Inferior parietal cortex (tissue), 1 donor: Measurements from ENCODE around the gene TRPM8.

Source experiments
- DNase-seq: peaks from one replicate; pipeline ENCODE4 v3.0.0-alpha.2; 2016; ENCODE audit errors: extremely low spot score

The TRPM8 gene

GRCh38 chr2:234001380-234002160, 84.4 kb downstream of the TRPM8 start:
- no peak for DNase-seq

- DNase-seq = no peak
These were observed 85.1 kb downstream of the TRPM8 start for GRCh38 chr2:234002281-234002680.

- peak; percentile 29 for DNase-seq
These were observed 86.9 kb downstream of the TRPM8 start for GRCh38 chr2:234003972-234004617.

GRCh38 chr2:234005126-234005525, 88.0 kb downstream of the TRPM8 start:
- DNase-seq = no peak

GRCh38 chr2:234006501-234006900, 89.3 kb downstream of the TRPM8 start:
- DNase-seq = no peak

DNA sequence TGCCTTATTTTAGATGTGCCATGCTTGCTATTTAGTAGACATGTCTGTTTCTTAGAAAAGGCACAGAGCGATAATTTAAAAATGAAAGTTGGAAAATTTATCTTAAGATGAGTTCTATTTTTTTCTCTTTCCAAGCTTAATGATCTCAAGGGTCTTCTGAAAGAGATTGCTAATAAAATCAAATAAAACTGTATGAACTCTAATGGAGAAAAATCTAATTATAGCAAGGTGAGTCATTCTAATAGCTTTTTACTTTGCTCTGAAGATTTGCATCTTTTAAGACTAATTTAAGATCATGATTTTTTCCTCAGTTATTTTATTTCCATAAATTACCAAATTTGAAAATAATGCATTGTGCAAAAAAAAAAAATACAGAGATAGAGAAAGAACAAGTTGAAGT, 97.3 kb downstream of the TRPM8 start:
- no peak for DNase-seq

DNA sequence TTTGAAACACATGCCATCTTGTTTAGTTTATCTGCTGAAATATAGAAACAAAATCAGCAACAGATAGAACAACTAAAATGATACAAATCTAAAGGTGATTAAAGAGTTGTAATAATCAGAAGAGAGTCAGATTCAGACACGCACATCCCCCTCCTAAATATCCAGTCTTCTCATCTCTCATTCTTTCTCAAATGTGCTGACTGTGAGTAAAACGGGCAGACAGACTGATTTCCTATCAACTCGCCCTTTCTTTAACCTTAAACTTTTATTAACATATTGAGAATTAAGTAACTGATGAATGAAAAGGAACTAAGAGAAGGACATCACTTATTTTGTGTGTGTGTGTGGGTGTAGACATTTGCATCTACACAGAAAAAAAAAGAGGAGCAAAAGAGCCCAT, 98.7 kb downstream of the TRPM8 start:
- DNase-seq = no peak

DNA sequence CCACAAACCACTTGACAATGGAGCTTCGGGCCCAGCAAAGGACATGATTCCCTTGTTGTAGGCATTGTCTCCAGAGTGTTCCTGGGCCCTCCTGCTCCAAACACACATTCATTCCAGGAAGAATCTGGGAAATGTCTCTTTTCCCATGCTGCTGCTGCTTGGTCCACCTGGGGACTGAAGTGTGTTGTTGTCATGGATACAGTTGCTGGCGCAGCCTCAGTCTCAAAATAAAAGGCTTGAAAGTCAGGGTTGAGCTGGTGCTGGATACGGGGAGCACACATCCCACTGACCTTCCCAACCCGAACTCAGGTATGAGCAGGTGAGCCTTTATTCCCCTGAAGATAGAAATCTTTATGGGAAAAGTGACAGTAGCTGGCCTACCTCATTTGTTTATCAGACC, 102.7 kb downstream of the TRPM8 start:
- no peak for DNase-seq

DNA sequence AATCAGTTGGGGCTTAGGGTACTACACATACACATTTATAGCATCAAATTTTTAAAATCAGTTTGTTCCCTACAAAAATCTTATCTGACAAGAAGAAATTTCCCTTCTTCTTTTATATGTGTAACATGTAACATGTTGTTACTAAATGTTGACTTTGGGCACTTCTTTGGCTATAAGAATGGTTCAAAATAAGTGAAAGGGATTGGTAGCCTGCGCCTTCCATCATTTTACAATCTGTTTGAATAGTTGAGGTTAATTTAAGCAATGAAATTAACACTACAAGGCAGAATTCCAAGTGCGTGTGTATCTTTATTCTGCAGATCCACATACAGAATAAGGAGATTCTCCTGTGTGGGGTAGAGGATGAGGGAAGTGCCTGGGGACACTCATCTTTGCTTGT, 103.2 kb downstream of the TRPM8 start:
- DNase-seq = no peak

GRCh38 chr2:234022424-234022823, 105.3 kb downstream of the TRPM8 start:
- DNase-seq = no peak

DNA sequence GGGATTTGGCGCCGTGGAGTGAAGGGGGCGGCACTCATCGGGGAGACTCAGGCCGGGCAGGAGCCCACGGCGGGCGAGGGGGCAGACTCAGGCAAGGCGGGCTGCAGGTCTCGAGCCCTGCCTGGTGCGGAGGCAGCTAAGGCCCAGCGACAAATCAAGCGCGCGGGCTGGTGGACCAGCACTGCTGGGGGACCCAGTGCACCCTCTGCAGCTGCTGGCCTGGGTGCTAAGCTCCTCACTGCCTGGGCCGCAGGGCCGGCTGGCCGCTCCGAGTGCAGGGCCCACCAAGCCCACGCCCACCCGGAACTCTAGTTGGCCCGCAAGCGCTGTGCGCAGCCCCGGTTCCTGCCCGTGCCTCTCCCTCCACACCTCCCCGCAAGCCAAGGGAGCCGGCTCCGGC, 107.1 kb downstream of the TRPM8 start:
- DNase-seq = no peak

DNA sequence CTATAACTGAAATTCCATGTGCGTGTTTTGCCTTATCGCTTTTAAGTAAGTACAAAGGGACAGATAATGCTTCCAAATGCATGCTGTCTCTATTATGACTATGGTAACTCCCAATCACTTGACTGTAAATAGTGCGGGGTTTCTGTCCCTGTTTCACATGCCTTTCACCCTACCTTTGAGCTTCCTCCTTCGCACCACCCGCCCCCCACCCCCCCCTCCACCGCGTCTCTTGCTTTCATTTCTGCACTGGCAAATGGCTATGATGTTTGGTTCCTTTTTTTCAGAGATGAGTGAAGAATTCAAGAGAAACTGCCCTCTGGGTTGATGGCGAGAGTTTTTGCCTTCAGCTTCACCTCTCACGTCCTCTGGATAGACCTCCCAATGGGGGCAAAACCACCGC, 108.3 kb downstream of the TRPM8 start:
- no peak for DNase-seq

DNA sequence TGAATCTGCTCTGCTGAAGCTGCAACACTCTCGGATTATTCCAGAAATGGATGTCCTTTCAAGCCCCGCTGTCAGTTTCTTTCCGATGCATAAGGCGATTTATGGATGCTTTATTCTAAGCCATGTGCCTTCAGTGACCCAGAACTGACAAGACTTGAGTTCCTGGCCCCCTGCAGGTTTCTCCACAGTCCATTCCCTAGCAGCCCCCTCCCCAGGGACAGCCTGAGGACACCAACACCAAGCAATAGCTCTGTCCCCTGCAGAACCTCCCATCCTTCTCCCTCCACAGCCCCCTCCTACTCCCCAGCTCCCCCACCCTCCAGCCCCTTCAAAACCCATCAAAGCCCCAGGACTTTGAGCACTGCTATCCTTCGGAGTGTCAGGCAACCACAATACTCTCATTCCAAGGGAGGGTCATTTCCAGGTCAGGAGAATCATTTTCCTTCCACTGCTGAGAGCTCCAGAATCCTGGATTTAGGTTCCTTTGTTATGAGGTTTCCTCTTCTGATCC, 108.8 kb downstream of the TRPM8 start:
- DNase-seq = no peak

GRCh38 chr2:234026693-234027254, 109.6 kb downstream of the TRPM8 start:
- no peak for DNase-seq

DNA sequence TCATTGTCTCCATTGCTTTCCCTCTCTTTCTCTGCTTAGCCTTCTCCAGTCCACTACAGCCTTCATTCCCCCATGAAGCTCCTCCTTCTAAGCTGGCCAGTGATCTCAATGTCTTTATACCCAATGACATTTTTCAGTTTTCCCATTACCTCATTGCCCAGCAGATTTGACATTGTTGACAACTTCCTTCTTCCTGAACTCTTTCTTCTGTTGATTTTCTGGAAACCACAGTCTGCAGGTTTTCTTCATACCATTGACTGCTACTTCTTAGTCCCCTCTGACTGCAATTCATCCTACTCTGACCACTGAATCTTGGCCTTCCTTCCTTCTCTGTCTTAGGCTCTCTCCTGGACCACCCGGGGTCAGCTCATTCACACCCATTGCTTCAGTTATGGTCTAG, 110.5 kb downstream of the TRPM8 start:
- DNase-seq = no peak

DNA sequence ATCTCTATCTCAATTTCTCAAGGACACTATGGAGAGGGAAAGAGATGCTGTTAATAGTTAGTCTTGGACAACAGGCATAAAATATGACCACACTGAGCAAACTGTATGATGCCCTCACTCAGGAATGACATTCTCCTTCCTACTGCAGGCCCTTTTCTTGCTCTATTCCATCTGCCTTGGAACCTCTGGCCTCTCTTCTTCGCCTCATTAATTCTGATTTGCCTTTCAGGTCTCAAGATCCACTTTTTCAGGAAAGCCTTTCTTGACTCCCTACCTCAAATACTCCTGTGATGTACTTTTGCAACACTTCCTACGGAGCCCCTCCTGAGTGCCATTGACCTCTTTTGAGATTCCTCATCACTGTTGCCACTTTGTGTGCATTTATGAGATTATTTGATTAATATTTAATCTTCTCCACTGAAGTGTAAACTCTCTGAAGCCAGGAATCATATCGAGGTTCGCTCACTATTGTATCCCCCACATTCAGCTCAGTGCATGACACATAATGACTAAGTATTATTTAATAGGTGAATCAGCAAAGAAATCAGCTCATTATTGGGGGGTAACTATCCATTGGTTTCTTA, 112.1 kb downstream of the TRPM8 start:
- no peak for DNase-seq

DNA sequence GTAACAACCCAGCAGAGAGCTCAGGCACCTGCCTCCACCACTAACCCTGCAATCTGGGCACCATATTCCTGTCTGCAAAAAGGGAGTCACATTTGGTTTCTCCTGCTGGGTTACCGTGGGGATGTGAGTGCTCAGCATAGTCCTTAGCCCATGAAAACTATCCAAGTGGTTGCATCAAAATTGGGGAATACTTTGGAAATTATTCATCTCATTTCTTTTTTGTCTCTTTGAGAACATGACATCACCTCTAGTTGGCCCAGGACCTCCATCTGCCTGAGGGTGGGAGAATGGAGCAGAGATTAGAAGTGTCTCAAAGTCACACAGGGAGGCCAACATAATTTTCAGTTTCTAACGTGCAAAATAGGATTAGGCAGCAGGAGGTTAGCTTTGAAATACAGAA, 114.0 kb downstream of the TRPM8 start:
- DNase-seq = no peak

DNA sequence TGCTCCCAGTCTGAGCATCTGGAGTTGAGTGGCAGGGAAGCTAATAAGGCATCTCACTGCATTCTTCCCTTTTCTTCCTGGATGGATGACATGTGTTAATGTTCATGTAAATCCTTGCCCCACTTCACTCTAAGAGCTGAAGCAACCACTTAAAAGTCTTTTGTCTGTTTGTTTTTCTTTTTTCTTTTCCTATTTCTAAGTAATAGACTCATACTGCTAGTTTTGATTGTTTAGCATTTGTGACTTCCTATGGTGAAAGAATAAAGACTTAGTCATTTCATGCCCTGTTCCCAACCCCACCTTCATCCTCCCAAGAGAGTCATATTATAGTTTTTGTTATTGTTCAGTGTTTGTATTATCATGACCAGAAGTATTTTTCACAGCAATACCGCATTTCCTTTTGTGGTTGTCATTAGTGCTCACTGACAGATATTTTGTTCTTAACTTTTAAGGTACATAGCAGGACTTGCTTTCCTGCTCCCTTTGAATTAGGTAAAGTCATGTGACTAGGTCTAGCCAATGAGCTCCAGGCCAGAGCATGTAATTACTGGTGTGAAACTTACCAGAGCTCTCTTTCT, 115.2 kb downstream of the TRPM8 start:
- DNase-seq = no peak

- DNase-seq = no peak
These were observed 116.0 kb downstream of the TRPM8 start for GRCh38 chr2:234033174-234033573.

DNA sequence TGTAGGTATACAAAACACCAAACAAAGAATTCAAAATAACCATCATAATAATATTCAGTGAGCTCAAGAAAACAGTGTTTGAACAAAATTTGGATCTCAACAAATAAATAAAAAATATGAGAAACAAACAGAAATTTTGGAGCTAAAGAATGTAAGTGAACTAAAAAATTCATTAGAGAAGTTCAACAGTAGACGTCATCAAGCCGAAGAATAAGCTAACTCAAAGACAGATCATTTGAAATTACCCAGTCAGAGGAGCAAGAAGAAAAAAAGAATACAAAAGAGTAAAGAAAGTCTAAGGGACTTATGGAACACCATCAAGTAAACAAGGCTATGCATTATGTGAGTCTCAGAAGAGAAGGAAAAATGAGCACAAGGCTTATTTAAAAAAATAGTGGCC, 116.7 kb downstream of the TRPM8 start:
- no peak for DNase-seq

DNA sequence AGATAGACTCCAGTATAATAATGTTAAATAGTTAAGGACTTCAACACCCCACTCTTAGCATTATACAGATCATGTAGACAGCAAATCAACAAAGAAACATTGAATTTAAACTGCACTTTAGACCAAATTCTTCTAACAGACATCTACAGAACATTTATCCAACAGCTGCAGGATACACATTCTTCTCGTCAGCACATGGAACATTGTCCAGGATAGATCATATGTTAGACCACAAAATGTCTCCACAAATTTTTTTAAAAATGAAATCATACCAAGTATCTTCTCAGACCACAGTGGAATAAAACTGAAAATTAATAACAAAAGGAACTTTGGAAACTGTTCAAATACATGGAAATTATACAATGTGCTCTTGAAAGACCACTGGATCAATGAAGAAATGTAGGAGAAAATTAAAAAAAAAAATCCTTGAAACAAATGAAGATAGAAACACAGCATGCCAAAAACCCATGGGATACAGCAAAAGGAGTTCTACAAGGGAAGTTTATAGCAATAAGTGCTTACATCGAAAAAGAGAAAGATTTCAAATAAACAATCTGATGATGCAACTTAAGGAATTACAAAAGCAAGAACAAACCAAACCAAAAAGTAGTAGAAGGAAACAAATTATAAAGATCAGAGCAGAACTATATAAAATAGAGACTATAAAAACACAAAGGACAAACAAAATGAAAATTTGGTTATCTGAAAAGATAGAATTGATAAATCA, 121.1 kb downstream of the TRPM8 start:
- DNase-seq = no peak

DNA sequence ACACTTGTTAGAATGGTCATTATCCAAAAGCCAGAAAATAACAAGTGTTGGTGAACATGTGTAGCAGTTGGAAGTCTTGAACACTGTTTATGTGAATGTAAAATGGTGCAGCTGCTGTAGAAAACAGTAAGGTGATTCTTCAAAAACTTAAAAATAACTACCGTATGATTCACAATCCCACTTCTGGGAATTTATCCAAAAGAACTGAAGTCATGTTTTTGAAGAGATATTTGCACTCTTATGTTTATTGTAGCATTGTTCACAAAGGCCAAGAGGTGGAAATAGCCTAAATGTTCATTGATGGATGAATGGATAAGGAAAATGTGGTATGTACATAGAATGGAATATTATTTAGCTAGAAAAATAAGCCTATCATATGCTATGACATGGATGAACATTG, 127.0 kb downstream of the TRPM8 start:
- DNase-seq = no peak
